Measurements from ENCODE around the gene CALD1.

Gene CALD1

GRCh38 chr7:134892963-134893362 is 113.5 kb downstream of the CALD1 start:
- Mint-ChIP-seq H3K4me3 (no peak overlapping the region), H3K27ac (no peak overlapping the region)

GRCh38 chr7:134893920-134894319 is 114.5 kb downstream of the CALD1 start:
- DNase-seq: no peak
- H3K9me3 Mint-ChIP-seq: peaks cover 6 to 8% of the 10 kb centered on the region in 2 donors
- no peak overlapping the region for H3K4me3 Mint-ChIP-seq
- H3K36me3 Mint-ChIP-seq (ENCODE audit: insufficient read depth): no peaks in the 10 kb centered on the region
- peaks cover 21 to 46% of the 10 kb centered on the region in 2 donors for H3K27me3 Mint-ChIP-seq
- peaks cover 2 to 4% of the 10 kb centered on the region in 2 donors for H3K4me1 Mint-ChIP-seq (ENCODE audit: low read depth in 2 of 2)
- H3K27ac Mint-ChIP-seq: no peak overlapping the region
- ATAC-seq (replicated peaks): no peak

More at GRCh38 chr7:134892963-134893362, 113.5 kb downstream of the CALD1 start:
- H3K27me3 Mint-ChIP-seq: peaks cover 21 to 47% of the 10 kb centered on the region in 2 donors
- ATAC-seq (replicated peaks) (no peak), DNase-seq (no peak)
- H3K4me1 Mint-ChIP-seq (ENCODE audit: low read depth in 2 of 2): peaks cover 2 to 4% of the 10 kb centered on the region in 2 donors
- no peaks in the 10 kb centered on the region for H3K36me3 Mint-ChIP-seq (ENCODE audit: insufficient read depth)
- H3K9me3 Mint-ChIP-seq: peaks cover 6 to 8% of the 10 kb centered on the region in 2 donors

- peaks cover 2 to 4% of the 10 kb centered on the region in 2 donors for H3K4me1 Mint-ChIP-seq (ENCODE audit: low read depth in 2 of 2)
- peaks cover 6 to 8% of the 10 kb centered on the region in 2 donors for H3K9me3 Mint-ChIP-seq
- H3K27me3 Mint-ChIP-seq: peaks cover 27 to 39% of the 10 kb centered on the region in 2 donors
- no peak overlapping the region for H3K27ac Mint-ChIP-seq
- no peak overlapping the region for H3K4me3 Mint-ChIP-seq
- DNase-seq (no peak), ATAC-seq (replicated peaks) (no peak)
- no peaks in the 10 kb centered on the region for H3K36me3 Mint-ChIP-seq (ENCODE audit: insufficient read depth)
These were observed 115.5 kb downstream of the CALD1 start for GRCh38 chr7:134894928-134895327.

GRCh38 chr7:134896073-134896472 is 116.6 kb downstream of the CALD1 start:
- H3K4me1 Mint-ChIP-seq (ENCODE audit: low read depth in 2 of 2): peaks cover 2 to 3% of the 10 kb centered on the region in 2 donors
- H3K27me3 Mint-ChIP-seq: peaks cover 27 to 36% of the 10 kb centered on the region in 2 donors
- H3K4me3 Mint-ChIP-seq: no peak overlapping the region
- no peaks in the 10 kb centered on the region for H3K36me3 Mint-ChIP-seq (ENCODE audit: insufficient read depth)
- peaks cover 6 to 8% of the 10 kb centered on the region in 2 donors for H3K9me3 Mint-ChIP-seq
- DNase-seq (no peak), ATAC-seq (replicated peaks) (no peak)
- H3K27ac Mint-ChIP-seq: no peak overlapping the region

- peaks cover 6 to 8% of the 10 kb centered on the region in 2 donors for H3K9me3 Mint-ChIP-seq
- no peaks in the 10 kb centered on the region for H3K36me3 Mint-ChIP-seq (ENCODE audit: insufficient read depth)
- H3K27me3 Mint-ChIP-seq: peaks cover 15 to 27% of the 10 kb centered on the region in 2 donors
- no peak overlapping the region for H3K27ac Mint-ChIP-seq
- no peak overlapping the region for H3K4me3 Mint-ChIP-seq
- no peaks in the 10 kb centered on the region for H3K4me1 Mint-ChIP-seq (ENCODE audit: low read depth in 2 of 2)
- DNase-seq (no peak), ATAC-seq (replicated peaks) (no peak)
These were observed 118.5 kb downstream of the CALD1 start for GRCh38 chr7:134897936-134898335.

- ATAC-seq (replicated peaks): no peak
- H3K36me3 Mint-ChIP-seq (ENCODE audit: insufficient read depth): no peaks in the 10 kb centered on the region
- no peaks in the 10 kb centered on the region for H3K4me1 Mint-ChIP-seq (ENCODE audit: low read depth in 2 of 2)
- no peak overlapping the region for H3K4me3 Mint-ChIP-seq
- peaks cover 6 to 8% of the 10 kb centered on the region in 2 donors for H3K9me3 Mint-ChIP-seq
- DNase-seq: no peak
- H3K27ac Mint-ChIP-seq: no peak overlapping the region
- H3K27me3 Mint-ChIP-seq: peaks cover 6 to 14% of the 10 kb centered on the region in 2 donors
These were observed 120.3 kb downstream of the CALD1 start for GRCh38 chr7:134899729-134900128.

GRCh38 chr7:134900166-134900982 is 120.9 kb downstream of the CALD1 start:
- Mint-ChIP-seq H3K27me3 (peaks cover 6 to 14% of the 10 kb centered on the region in 2 donors), H3K4me1 (ENCODE audit: low read depth in 2 of 2) (no peaks in the 10 kb centered on the region), H3K27ac (no peak overlapping the region), H3K36me3 (ENCODE audit: insufficient read depth) (no peaks in the 10 kb centered on the region), H3K9me3 (peaks cover 6 to 8% of the 10 kb centered on the region in 2 donors), H3K4me3 (no peak overlapping the region)
- ATAC-seq (replicated peaks) (no peak), DNase-seq (no peak)

GRCh38 chr7:134901389-134902020 is 122.1 kb downstream of the CALD1 start:
- Mint-ChIP-seq H3K4me3 (no peak overlapping the region), H3K4me1 (ENCODE audit: low read depth in 2 of 2) (no peaks in the 10 kb centered on the region), H3K27me3 (peaks cover 6 to 14% of the 10 kb centered on the region in 2 donors), H3K36me3 (ENCODE audit: insufficient read depth) (no peaks in the 10 kb centered on the region), H3K27ac (no peak overlapping the region), H3K9me3 (peaks cover 0 to 1% of the 10 kb centered on the region in 2 donors)
- DNase-seq (no peak), ATAC-seq (replicated peaks) (no peak)

GRCh38 chr7:134902058-134902457 is 122.6 kb downstream of the CALD1 start:
- H3K9me3 Mint-ChIP-seq: no peaks in the 10 kb centered on the region
- no peak overlapping the region for H3K4me3 Mint-ChIP-seq
- no peak overlapping the region for H3K27ac Mint-ChIP-seq
- DNase-seq (no peak), ATAC-seq (replicated peaks) (no peak)
- no peaks in the 10 kb centered on the region for H3K36me3 Mint-ChIP-seq (ENCODE audit: insufficient read depth)
- peaks cover 6 to 14% of the 10 kb centered on the region in 2 donors for H3K27me3 Mint-ChIP-seq
- no peaks in the 10 kb centered on the region for H3K4me1 Mint-ChIP-seq (ENCODE audit: low read depth in 2 of 2)

- H3K4me1 Mint-ChIP-seq (ENCODE audit: low read depth in 2 of 2): no peaks in the 10 kb centered on the region
- H3K27me3 Mint-ChIP-seq: peaks cover 6 to 14% of the 10 kb centered on the region in 2 donors
- no peak for ATAC-seq (replicated peaks)
- DNase-seq: no peak
- no peaks in the 10 kb centered on the region for H3K9me3 Mint-ChIP-seq
- no peak overlapping the region for H3K27ac Mint-ChIP-seq
- no peak overlapping the region for H3K4me3 Mint-ChIP-seq
- no peaks in the 10 kb centered on the region for H3K36me3 Mint-ChIP-seq (ENCODE audit: insufficient read depth)
These were observed 123.8 kb downstream of the CALD1 start for GRCh38 chr7:134903073-134903790.

- Mint-ChIP-seq H3K36me3 (ENCODE audit: insufficient read depth) (no peaks in the 10 kb centered on the region), H3K9me3 (no peaks in the 10 kb centered on the region), H3K27me3 (peaks cover 0 to 13% of the 10 kb centered on the region in 2 donors), H3K4me1 (ENCODE audit: low read depth in 2 of 2) (no peaks in the 10 kb centered on the region), H3K4me3 (no peak overlapping the region), H3K27ac (no peak overlapping the region)
- ATAC-seq (replicated peaks): no peak
- DNase-seq: no peak
These were observed 125.9 kb downstream of the CALD1 start for GRCh38 chr7:134905375-134905774.

GRCh38 chr7:134907000-134907399 is 127.6 kb downstream of the CALD1 start:
- H3K36me3 Mint-ChIP-seq (ENCODE audit: insufficient read depth): no peaks in the 10 kb centered on the region
- ATAC-seq (replicated peaks) (no peak), DNase-seq (no peak)
- H3K9me3 Mint-ChIP-seq: no peaks in the 10 kb centered on the region
- H3K27ac Mint-ChIP-seq: no peak overlapping the region
- no peaks in the 10 kb centered on the region for H3K27me3 Mint-ChIP-seq
- no peaks in the 10 kb centered on the region for H3K4me1 Mint-ChIP-seq (ENCODE audit: low read depth in 2 of 2)
- no peak overlapping the region for H3K4me3 Mint-ChIP-seq

- no peaks in the 10 kb centered on the region for H3K9me3 Mint-ChIP-seq
- no peaks in the 10 kb centered on the region for H3K36me3 Mint-ChIP-seq (ENCODE audit: insufficient read depth)
- H3K4me1 Mint-ChIP-seq (ENCODE audit: low read depth in 2 of 2): no peaks in the 10 kb centered on the region
- DNase-seq (no peak), ATAC-seq (replicated peaks) (no peak)
- no peaks in the 10 kb centered on the region for H3K27me3 Mint-ChIP-seq
- H3K27ac Mint-ChIP-seq: no peak overlapping the region
- H3K4me3 Mint-ChIP-seq: no peak overlapping the region
These were observed 128.2 kb downstream of the CALD1 start for GRCh38 chr7:134907639-134908038.

All from effector memory CD8-positive, alpha-beta T cell (primary cell).